ENCODE data around the gene CDC42BPA. TPM values are rescaled to one million over a fixed set of nuclear protein-coding genes. Genes with fewer than 3 reads are reported as not detected.

The CDC42BPA gene
- polyA plus RNA-seq, 1 donor (not counting 4 experiments of a cell fraction or from before 2014, with no cell fraction given), result 9.2 TPM

DNA sequence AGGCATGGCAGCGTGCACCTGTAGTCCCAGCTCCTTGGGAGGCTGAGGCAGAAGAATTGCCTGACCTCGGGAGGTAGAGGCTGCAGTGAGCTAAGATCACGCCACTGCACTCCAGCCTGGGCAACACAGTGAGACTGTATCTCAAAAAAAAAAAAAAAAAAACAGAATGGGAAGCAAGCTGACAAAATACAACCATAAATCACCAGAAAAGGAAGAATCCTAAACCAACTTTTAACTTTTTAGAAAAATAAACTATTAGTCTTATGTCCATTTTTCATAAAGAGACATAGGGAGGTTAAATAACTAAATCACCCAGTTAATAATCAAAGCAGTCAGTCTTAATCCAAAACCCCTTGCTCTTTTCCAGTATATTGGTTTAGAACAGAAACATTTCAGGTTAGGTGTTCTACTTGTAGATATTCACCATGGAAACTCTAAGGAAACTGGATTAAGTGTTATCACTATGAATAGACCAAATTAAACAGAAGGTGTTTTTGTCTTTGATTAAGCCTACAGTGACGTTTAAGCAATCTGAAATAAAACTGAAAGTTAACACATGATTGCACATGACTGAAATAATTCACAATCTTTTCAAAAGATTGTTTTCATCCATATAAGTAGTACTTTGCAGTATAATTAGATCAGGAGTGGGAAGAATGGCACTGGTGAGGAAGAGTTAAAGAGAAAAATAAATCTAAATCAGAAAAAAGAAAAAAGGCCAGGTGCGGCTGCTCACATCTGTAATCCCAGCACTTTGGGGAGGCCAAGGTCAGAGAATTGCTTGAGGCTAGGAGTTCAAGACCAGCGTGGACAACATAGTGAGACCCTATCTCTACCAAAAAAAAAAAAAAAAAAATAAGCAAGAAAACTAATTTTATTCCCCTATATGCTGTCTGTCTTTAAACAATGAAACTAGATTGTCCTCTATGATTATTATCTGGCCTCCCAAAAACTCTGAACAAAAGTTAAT, 9.6 kb downstream of the CDC42BPA start:
- H3K79me2 ChIP-seq (ENCODE audit: control insufficient read depth, insufficient read depth, low read length), result peaks cover 64% of the 10 kb centered on the region
- no peaks in the 10 kb centered on the region for H3K9me1 ChIP-seq (ENCODE audit: control insufficient read depth, extremely low read depth, insufficient read depth, low read length)
- H3K9me3 ChIP-seq (ENCODE audit: control insufficient read depth, low read depth, low read length), result no peaks in the 10 kb centered on the region
- H3K4me1 ChIP-seq (ENCODE audit: control insufficient read depth, extremely low read depth, insufficient read depth, low read length), result peaks cover 6% of the 10 kb centered on the region
- no peak overlapping the region for H3K4me3 ChIP-seq (ENCODE audit: control insufficient read depth in 2 of 3, extremely low read depth in 1 of 3, insufficient read depth in 2 of 3, low read depth in 1 of 3, low read length in 3 of 3)
- DNase-seq (ENCODE audit: low read depth, low spot score) (no peak), FAIRE-seq (no peak)
- no peak overlapping the region for H3K9ac ChIP-seq (ENCODE audit: control insufficient read depth, extremely low read depth, insufficient read depth, low read length)
- H3K4me2 ChIP-seq (ENCODE audit: control insufficient read depth, extremely low read depth, insufficient read depth, low read depth, low read length), result no peak overlapping the region
- dilution Hi-C loops (cut with MboI; ENCODE audit: extremely low pct_ligation_motif_present, low sequenced_read_pairs), result no loop called here
- H3K27ac ChIP-seq (ENCODE audit: control insufficient read depth, insufficient read depth, low read length), result no peak overlapping the region
- TF ChIP-seq EZH2 (IDR thresholded peaks at IDR 0.05; ENCODE audit: low read length), result no peak
- TF ChIP-seq, protein P1, sequence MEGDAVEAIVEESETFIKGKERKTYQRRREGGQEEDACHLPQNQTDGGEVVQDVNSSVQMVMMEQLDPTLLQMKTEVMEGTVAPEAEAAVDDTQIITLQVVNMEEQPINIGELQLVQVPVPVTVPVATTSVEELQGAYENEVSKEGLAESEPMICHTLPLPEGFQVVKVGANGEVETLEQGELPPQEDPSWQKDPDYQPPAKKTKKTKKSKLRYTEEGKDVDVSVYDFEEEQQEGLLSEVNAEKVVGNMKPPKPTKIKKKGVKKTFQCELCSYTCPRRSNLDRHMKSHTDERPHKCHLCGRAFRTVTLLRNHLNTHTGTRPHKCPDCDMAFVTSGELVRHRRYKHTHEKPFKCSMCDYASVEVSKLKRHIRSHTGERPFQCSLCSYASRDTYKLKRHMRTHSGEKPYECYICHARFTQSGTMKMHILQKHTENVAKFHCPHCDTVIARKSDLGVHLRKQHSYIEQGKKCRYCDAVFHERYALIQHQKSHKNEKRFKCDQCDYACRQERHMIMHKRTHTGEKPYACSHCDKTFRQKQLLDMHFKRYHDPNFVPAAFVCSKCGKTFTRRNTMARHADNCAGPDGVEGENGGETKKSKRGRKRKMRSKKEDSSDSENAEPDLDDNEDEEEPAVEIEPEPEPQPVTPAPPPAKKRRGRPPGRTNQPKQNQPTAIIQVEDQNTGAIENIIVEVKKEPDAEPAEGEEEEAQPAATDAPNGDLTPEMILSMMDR (optimal IDR thresholded peaks at IDR 0.05 in 1 of 3, IDR thresholded peaks at IDR 0.05 in 1 of 3, conservative IDR thresholded peaks at IDR 0.05 in 1 of 3; ENCODE audit: extremely low read depth in 1 of 3, insufficient read depth in 2 of 3, low read length in 3 of 3), result no peak
- H4K20me1 ChIP-seq (ENCODE audit: control insufficient read depth, extremely low read depth, insufficient read depth, low read length), result no peaks in the 10 kb centered on the region
- H3K27me3 ChIP-seq (ENCODE audit: control insufficient read depth, extremely low read depth, insufficient read depth, low read length), result no peaks in the 10 kb centered on the region
- H2AFZ ChIP-seq (ENCODE audit: control insufficient read depth, low read length), result no peak overlapping the region
- H3K36me3 ChIP-seq (ENCODE audit: control insufficient read depth in 2 of 2, extremely low read depth in 1 of 2, insufficient read depth in 2 of 2, low read length in 2 of 2), result no peaks in the 10 kb centered on the region

GRCh38 chr1:227306689-227307088, 11.6 kb downstream of the CDC42BPA start:
- Histone ChIP-seq H3K9me3 (ENCODE audit: control insufficient read depth, low read depth, low read length) (no peaks in the 10 kb centered on the region), H2AFZ (ENCODE audit: control insufficient read depth, low read length) (no peak overlapping the region), H3K4me2 (ENCODE audit: control insufficient read depth, extremely low read depth, insufficient read depth, low read depth, low read length) (no peak overlapping the region), H3K9ac (ENCODE audit: control insufficient read depth, extremely low read depth, insufficient read depth, low read length) (no peak overlapping the region), H3K36me3 (ENCODE audit: control insufficient read depth in 2 of 2, extremely low read depth in 1 of 2, insufficient read depth in 2 of 2, low read length in 2 of 2) (no peaks in the 10 kb centered on the region), H3K4me1 (ENCODE audit: control insufficient read depth, extremely low read depth, insufficient read depth, low read length) (no peaks in the 10 kb centered on the region), H4K20me1 (ENCODE audit: control insufficient read depth, extremely low read depth, insufficient read depth, low read length) (no peaks in the 10 kb centered on the region), H3K27ac (ENCODE audit: control insufficient read depth, insufficient read depth, low read length) (no peak overlapping the region), H3K27me3 (ENCODE audit: control insufficient read depth, extremely low read depth, insufficient read depth, low read length) (no peaks in the 10 kb centered on the region), H3K79me2 (ENCODE audit: control insufficient read depth, insufficient read depth, low read length) (peaks cover 52% of the 10 kb centered on the region), H3K9me1 (ENCODE audit: control insufficient read depth, extremely low read depth, insufficient read depth, low read length) (no peaks in the 10 kb centered on the region), H3K4me3 (ENCODE audit: control insufficient read depth in 2 of 3, extremely low read depth in 1 of 3, insufficient read depth in 2 of 3, low read depth in 1 of 3, low read length in 3 of 3) (no peak overlapping the region)
- DNase-seq (ENCODE audit: low read depth, low spot score) (no peak), FAIRE-seq (no peak)
- TF ChIP-seq, protein P1 (optimal IDR thresholded peaks at IDR 0.05 in 1 of 3, IDR thresholded peaks at IDR 0.05 in 1 of 3, conservative IDR thresholded peaks at IDR 0.05 in 1 of 3; ENCODE audit: extremely low read depth in 1 of 3, insufficient read depth in 2 of 3, low read length in 3 of 3), result no peak
- TF ChIP-seq EZH2 (IDR thresholded peaks at IDR 0.05; ENCODE audit: low read length), result no peak
- dilution Hi-C loops (cut with MboI; ENCODE audit: extremely low pct_ligation_motif_present, low sequenced_read_pairs), result no loop called here
